ENCODE results near the gene DSC1.

Gene DSC1

DNA sequence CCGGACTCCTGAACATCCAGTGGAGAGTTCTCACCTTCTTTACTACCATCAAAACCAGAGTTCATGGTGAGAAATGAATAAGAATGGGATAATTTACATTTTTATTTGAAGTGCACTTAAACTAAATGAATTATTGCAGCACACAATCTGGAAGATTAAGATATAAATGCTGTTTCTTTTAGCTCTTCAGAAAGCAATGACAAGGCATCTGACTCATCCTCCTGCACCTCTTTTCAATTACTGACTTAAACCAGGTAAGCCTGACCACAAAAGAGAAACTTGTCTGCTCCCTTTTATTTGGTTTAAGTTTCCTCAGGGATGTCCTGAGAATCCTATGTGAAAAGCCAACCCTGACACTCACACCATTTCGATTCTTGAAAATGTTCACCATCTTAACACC lies 59.7 kb downstream of the DSC1 start:
- no peak for DNase-seq

DNA sequence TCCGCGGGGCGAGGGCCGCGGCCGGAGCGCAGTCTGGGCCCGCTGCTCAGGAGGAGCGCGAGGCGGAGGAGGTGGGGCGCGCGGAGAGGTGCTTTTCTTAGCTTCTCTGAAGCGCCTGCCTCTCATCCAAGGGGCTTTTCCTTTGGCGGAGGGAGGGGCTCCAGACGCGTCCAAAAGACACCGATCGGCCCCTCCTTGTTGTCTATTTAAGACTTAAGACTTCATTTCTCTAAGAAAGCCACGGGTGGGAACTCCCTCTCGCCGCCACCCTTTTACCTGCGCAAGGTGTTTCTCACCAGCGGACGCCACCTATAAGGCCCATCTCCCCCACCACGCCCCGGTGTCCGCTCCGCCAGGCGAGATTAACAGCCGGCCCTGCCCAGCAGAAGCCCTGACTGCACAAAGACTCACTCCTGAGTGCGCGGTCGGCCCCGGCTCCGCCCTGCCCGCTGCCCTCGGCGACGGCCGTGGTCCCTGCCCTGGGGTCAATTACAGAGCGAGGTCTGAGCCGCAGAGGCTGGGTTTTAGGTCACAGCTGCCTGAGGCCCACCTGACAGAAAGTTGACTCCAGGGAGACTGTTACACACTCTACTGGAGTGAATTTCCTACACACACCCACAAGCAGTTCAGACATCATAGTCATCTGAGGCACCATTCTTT lies 60.5 kb downstream of the DSC1 start, which contains the start of gene DSC2:
Gene DSC2, minus strand, starts transcription at position 397 of the 660 bp plus-strand sequence. CDS start 450 bp downstream, outside the sequence.
- no peak for DNase-seq

DNA sequence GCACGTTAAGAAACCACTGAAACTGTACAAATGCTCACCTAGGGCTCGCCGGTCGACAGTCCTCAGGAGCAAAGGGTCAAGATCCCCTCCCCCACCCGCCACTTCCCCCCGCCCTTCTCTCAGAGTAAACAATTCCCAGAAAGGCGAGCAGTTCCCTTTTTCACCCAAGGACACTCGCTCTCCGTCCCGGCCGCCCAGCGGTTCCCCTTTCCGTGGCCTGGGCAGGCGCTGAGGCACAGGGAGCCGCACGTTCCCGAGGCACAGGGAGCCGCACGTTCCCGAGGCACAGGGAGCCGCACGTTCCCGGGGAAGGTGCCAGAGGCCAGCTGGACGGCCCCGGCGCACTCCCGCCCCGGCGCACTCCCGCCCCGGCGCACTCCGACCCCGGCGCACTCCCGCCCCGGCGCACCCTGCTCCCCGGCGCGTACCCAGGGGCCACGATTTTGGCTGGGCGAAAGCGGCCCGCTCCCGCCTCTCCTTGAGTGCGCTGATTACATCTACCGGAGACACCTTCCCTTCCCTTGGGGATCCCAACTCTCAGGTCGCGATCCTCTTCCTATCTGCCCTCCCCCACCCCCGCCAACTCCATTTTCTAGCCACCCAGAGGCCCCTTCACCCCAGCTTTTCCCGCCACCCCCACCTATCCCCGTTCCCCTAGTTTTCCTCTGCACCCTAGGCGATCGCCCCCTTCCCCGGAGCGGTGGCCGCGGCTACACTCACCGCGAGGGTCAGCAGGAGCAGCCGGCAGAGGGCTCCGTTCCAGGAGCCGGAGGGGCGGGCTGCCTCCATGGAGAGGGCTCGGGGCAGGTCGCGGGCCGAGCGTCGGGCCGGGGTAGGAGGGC lies 61.3 kb downstream of the DSC1 start:
- DNase-seq, result no peak

DNA sequence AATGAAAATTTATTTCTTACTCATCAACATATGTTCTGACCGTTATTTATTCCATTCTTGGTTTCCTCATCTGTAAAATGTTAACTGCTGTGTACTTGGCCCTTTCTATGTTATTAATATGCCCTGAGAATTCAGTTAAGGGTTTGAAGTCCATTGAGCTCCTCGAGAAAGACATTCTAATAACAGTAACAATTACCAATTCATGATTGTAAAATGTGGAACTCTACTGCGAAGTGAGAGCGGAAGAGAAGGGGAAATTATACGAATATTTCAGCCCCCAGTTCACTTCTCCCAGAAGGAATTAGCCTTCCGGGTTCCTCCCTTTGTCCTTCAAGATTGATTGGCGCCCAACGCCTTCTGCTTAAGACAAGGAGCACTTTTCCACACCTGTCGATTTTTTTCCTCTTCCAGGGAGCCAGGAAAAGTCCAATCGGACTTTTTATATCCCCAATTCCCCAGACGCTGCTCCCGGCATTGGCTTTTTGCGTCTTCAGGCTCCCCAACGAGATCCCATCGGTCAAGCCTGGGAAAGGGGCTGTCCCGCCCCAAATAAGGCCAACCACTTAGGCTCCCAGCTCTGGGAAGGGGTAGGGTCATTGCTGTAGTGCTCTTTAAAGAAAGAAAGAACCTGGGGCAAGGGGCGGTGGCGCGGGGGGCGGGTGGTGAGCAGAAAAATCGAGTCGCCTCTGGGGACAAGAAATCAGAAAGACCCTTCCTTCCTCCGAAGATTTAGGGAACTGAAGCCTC lies 62.0 kb downstream of the DSC1 start:
- no peak for DNase-seq

DNA sequence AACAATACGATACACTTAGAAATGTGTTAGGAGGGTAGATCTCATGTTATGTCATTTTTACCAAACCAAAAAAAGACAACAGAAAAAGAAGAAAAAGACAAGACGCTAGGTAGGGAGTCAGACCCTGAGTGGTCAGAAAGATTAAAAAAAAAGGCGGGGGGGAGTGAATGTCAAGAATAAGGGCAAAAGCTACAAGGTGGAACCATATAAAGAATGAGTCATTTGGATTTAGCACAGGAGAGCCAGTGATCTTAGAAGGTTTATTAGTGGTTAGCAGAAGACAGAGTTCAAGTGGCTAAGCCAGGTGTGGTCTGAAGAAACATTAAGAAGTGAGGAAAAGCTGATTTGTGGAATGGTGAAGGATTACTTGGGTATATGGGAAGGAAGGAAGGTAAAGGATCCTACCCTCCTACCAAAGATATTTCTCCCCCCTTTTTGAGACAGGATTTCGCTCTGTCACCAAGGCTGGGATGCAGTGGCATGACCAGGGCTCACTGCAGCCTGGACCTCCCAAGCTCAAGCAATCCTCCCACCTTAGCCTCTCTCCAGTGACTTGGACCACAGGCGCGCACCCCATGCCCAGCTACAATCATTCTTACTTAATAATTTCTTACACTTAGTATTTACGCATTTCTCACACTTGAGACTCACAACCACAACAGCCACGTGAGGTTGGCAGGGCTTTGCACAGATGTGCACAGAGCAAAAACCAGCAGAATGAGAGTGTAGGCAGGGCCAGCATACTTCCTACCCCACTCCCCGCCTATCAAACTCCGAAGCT lies 63.0 kb downstream of the DSC1 start:
- DNase-seq, result no peak

DNA sequence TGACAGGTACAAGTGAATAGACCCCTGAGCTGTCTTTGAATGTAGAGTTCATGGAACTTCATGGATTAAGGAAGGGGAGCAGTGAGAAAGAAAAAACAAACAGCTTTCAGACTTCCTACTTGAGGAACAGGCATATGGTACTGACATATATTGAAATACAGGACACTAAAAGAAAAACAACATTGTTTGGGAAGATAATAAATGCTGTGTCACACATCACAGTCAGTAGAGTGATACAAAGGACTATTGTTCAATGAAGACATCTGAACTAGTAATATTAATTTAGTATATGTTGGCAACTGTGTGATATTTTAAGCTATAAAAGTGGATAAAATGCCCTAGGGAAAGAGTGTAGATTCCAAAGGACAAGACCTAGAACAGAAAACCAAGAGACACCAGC lies 63.8 kb downstream of the DSC1 start:
- no peak for DNase-seq

DNA sequence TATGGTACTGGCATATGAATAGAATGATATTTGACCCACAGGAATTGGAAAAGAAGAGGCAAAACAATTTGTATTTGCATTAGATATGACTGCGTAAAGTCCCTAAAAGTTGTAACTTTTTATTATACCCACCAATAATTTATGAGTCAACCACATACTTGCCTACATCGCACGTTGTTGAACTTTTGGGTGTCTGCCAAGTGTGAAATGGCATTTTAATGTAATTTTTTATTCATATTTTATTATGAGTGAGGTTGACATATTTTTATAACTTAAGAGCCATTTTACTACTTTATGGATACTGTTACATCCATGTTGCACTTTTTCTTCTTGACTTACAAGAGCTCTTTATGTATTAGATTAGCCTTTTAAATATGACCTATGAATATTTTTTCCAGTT lies 65.0 kb downstream of the DSC1 start:
- DNase-seq, result no peak

DNA sequence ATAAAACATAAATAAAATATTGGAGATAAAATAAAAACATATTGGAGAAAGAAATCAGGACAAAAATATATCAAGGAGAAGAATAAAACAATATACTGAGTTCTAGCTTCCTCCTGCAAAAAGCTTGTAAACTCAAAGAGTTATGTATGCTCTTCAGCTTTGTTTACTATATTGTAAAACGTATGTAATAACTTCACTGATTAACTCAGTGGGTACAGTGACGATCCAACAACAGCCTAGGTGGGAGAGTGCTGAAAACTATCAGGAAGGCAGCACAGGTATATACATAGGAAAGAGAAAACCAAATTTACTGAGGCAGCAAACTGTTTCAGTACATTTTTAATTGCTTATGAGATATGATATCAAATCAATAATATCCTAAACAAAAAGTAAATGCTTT lies 68.8 kb downstream of the DSC1 start:
- DNase-seq, result no peak

DNA sequence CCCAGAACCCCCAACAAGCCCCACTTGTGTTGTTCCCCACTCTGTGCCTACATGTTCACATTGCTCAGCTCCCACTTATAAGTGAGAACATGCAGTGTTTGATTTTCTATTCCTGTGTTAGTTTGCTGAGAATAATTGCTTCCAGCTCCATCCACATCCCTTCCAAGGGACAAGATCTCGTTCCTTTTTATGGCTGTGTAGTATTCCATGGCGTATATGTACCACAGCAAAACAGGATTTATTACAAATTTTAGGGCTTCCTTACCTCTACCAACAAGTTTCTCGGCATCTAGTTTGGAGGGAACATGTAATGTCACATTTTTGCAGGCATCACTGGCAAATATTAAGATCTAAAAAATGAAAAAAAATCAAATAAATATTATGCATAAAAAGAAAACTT lies 69.4 kb downstream of the DSC1 start:
- no peak for DNase-seq

DNA sequence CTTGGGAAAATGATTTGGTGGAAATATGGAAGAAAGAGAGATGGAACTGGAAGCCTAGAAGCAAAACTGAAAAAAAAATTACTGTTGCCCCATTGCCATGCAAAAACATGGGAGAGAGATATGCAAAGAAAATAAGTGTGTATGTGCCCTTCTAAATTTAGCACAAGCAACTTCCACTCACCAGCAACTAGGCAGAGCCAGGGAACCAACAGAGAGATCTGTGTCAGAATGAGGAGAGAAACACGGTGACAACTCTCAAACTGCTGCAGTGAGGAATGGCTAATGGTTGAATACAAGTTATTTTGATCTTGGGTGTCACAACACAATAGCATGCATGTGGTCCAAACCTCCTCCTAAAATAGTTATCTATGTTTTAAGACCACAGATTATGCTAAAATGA lies 71.3 kb downstream of the DSC1 start:
- no peak for DNase-seq

DNA sequence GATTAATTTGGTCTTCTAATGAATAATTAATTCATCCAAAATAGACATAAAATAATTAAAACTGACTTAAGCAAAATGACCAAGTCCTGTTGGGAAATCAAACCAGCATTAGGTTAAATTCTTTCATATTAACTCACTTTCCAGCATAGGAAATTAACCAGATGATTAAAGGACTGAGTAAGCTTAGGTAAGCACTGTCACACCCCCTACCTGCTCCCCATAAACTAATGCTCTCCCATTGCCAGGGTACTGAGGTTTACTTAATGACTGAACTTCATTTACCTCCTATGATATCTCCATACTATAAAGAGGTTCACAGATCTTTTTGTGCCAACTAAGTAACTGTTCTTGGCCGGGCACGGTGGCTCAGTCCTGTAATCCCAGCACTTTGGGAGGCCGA lies 74.1 kb downstream of the DSC1 start:
- DNase-seq, result no peak

DNA sequence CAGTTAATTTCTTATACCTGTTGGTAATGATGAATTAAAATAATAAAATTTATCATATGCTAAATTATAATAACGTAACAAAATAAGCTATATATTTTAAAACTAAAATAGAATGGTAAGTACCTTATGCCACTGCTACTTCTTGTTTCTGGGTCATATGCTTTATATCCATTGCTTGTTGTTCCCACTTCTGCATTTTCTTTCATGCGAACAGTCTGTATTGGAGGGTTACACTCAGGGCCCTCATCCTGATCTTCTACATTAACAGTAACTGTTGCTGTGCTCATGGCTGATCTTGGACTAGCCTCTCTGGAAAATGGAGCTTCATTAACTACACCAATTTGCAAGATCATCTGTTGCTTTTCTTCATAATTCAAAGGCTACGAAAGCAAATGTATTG lies 82.7 kb downstream of the DSC1 start:
- no peak for DNase-seq

Measured in effector CD4-positive, alpha-beta T cell (primary cell).